Smooth muscle cell (in vitro differentiated cells): ENCODE results near the gene UQCR11. TPM values are rescaled to one million over a fixed set of nuclear protein-coding genes. Genes with fewer than 3 reads are reported as not detected.

Experiments used
- DNase-seq: peaks from one replicate; lab custom pipeline; 2025; ENCODE audit not compliant: unreplicated experiment; lab: John Stamatoyannopoulos, UW
- H2AFZ ChIP-seq: fragments of 200-600 bp; sonication (generic); 2 replicates; pipeline ENCODE4 v1.6.0; 2016; ENCODE audit warnings: antibody characterized with exemption, low read depth, mild to moderate bottlenecking
- H3F3A ChIP-seq: fragments of 200-600 bp; sonication (generic); 2 replicates; pipeline ENCODE4 v1.6.0; 2017; ENCODE audit warnings: antibody characterized with exemption, low read depth
- H3K27ac ChIP-seq: fragments of 200-600 bp; sonication (generic); 2 replicates; pipeline ENCODE4 v1.5.1; 2016; ENCODE audit warnings: low read depth, mild to moderate bottlenecking
- H3K27me3 ChIP-seq: fragments of 200-600 bp; sonication (generic); 2 replicates; pipeline ENCODE4 v1.6.1; 2016; ENCODE audit warnings: low read depth, mild to moderate bottlenecking
- H3K36me3 ChIP-seq: fragments of 200-600 bp; sonication (generic); 2 replicates; pipeline ENCODE4 v1.5.1; 2016; ENCODE audit warnings: low read depth
- H3K4me1 ChIP-seq: fragments of 200-600 bp; sonication (generic); 2 replicates; pipeline ENCODE4 v1.5.1; 2016; ENCODE audit warnings: low read depth
- H3K4me2 ChIP-seq: fragments of 200-600 bp; sonication (generic); 2 replicates; pipeline ENCODE4 v1.6.0; 2016; ENCODE audit warnings: mild to moderate bottlenecking
- H3K4me3 ChIP-seq: fragments of 200-600 bp; sonication (generic); 2 replicates; pipeline ENCODE4 v1.5.1; 2016; ENCODE audit warnings: mild to moderate bottlenecking
- H3K79me2 ChIP-seq: fragments of 200-600 bp; sonication (generic); 2 replicates; pipeline ENCODE4 v1.6.0; 2016; ENCODE audit warnings: low read depth, mild to moderate bottlenecking
- H3K9ac ChIP-seq: fragments of 200-600 bp; sonication (generic); 2 replicates; pipeline ENCODE4 v1.6.0; 2016; ENCODE audit warnings: low read depth
- H3K9me3 ChIP-seq: fragments of 200-600 bp; sonication (generic); replicated peaks from 2 replicates; pipeline ENCODE4 v1.5.1; 2016; ENCODE audit warnings: low read depth
- H4K20me1 ChIP-seq: fragments of 200-600 bp; sonication (generic); 2 replicates; pipeline ENCODE4 v1.6.0; 2016; ENCODE audit warnings: low read depth
- WGBS: methylation state at CpG from one replicate; pipeline ENCODE4 v1.1.7; 2016; ENCODE audit warnings: low lambda C conversion rate; 5-methylcytosine and 5-hydroxymethylcytosine counted together
- polyA plus RNA-seq: library from polyadenylated mRNA; unstranded; fragments of >200 nt; fragmentation: Nextera tagmentation; extraction: Ambion mirVana; gene quantifications from 2 replicates; pipeline ENCODE4 v1.2.1, GENCODE V29; 2016
- total RNA-seq: library from RNA; depleted of rRNA; stranded (reverse); fragments of >200 nt; gene quantifications from 2 replicates; pipeline ENCODE4 v1.2.3, GENCODE V29; 2014
- TF ChIP-seq, protein P1 (sequence below): fragments of 200-600 bp; sonication (generic); IDR thresholded peaks from 2 replicates; pipeline ENCODE4 v1.5.1; 2017; ENCODE audit warnings: borderline replicate concordance, mild to moderate bottlenecking, antibody characterized with exemption; ENCODE audit not compliant: insufficient read depth, poor library complexity, severe bottlenecking

Gene UQCR11
- total and polyA plus RNA-seq, 2 experiments from 2014 or later = 32.3 to 592 TPM

DNA sequence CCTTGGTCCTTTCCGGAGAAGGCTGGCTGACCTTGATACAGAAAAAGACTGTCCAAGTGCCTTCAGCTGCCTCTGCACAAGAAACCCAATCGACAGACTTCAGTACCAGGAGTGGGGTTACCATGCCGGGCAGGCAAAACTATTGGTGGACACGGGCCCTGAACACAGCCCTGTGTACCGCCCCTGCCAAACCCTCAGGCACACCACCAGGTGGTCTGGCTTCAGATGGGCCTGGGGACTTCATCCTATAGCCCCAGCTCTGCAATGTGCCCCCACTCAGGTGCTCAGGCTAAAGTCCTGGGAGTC, 29.6 kb upstream of the UQCR11 start:
- H3K79me2 ChIP-seq = peaks cover 56% of the 10 kb centered on the region
- 96% methylated on average over 5 of the region's 5 CpGs for WGBS
- H2AFZ ChIP-seq = no peak overlapping the region

DNA sequence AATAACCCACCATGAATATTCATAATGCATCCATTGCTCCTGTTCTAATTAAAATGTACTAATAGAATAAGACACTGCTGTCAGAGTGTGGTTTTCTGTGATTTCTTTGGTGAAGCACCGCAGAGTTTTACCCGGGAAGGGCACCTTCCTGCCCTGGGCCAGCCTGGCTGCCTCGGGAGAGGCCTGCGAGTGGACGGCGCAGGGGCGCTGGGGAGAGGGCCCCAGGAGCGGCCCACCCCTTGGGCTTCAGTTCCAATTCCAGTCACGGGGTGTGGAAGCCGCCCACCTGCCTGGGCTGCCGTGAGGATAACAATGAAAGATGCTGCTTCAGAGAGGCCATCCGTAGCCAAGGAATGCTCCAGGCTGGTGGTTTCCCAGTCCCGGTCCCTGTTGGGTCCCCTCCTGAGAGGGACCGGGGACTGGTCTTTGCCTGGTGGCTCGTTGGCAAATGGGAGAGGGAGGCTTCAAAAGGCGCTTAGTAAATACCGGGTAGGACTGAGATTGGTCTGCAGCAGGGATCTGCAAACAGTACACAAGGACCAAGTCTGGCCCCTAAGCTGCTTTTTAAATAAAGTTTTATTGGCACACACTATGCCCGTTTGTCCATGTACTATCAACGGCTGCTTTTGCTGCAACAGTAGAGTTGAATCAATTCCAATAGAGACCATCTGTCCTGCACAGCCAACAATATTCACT, 29.1 kb upstream of the UQCR11 start:
- 95% methylated on average over 19 of the region's 19 CpGs for WGBS
- Histone ChIP-seq H3K79me2 (peaks cover 51% of the 10 kb centered on the region), H3K4me3 (no peak overlapping the region), H3K9me3 (no peaks in the 10 kb centered on the region), H4K20me1 (peaks cover 98% of the 10 kb centered on the region), H2AFZ (no peak overlapping the region), H3K4me2 (no peak overlapping the region), H3F3A (no peaks in the 10 kb centered on the region), H3K4me1 (no peaks in the 10 kb centered on the region), H3K9ac (no peak overlapping the region), H3K27me3 (no peaks in the 10 kb centered on the region), H3K27ac (no peak overlapping the region), H3K36me3 (no peaks in the 10 kb centered on the region)
- no peak for DNase-seq
- TF ChIP-seq, protein P1, sequence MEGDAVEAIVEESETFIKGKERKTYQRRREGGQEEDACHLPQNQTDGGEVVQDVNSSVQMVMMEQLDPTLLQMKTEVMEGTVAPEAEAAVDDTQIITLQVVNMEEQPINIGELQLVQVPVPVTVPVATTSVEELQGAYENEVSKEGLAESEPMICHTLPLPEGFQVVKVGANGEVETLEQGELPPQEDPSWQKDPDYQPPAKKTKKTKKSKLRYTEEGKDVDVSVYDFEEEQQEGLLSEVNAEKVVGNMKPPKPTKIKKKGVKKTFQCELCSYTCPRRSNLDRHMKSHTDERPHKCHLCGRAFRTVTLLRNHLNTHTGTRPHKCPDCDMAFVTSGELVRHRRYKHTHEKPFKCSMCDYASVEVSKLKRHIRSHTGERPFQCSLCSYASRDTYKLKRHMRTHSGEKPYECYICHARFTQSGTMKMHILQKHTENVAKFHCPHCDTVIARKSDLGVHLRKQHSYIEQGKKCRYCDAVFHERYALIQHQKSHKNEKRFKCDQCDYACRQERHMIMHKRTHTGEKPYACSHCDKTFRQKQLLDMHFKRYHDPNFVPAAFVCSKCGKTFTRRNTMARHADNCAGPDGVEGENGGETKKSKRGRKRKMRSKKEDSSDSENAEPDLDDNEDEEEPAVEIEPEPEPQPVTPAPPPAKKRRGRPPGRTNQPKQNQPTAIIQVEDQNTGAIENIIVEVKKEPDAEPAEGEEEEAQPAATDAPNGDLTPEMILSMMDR = no peak

More for the DNA sequence above, 29.6 kb upstream of the UQCR11 start:
- Histone ChIP-seq H3K27ac (no peak overlapping the region), H3K36me3 (no peaks in the 10 kb centered on the region), H3K4me3 (no peak overlapping the region), H3K9me3 (no peaks in the 10 kb centered on the region), H3F3A (no peaks in the 10 kb centered on the region), H4K20me1 (peaks cover 98% of the 10 kb centered on the region), H3K27me3 (no peaks in the 10 kb centered on the region), H3K9ac (no peak overlapping the region), H3K4me2 (no peak overlapping the region), H3K4me1 (no peaks in the 10 kb centered on the region)
- DNase-seq = no peak
- TF ChIP-seq, protein P1 = no peak

DNA sequence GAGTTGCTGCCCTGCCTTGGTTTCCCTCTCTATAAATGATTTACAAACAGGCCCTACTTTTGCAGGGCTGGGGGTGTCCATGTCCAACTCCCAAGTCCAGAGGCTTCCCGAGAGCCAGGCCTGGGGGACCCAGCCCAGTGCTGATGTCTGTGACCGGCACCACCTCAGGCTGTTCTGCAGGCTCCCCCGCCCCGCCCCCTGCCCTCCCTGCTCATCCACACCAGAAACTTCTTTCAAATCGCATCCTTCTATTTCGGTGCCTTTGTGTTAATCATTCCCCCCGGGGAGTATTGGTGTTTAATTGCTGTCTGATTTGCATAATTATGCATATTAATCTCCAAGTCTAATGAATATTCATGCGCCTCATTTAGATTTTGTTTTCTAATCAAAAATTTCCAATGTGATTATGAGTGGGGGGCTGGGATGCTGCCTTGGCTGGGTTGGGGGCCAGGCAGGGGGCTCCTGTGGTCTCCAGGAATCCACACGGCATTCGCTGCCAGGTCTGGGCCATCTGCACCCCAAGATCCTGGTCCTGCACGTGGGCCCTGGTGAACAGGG, 28.1 kb upstream of the UQCR11 start:
- no peak overlapping the region for H3K27ac ChIP-seq
- no peak for DNase-seq
- WGBS = 93% methylated on average over 11 of the region's 11 CpGs
- H3K36me3 ChIP-seq = no peaks in the 10 kb centered on the region
- H3K4me1 ChIP-seq = no peaks in the 10 kb centered on the region
- H3K79me2 ChIP-seq = peaks cover 41% of the 10 kb centered on the region
- no peak overlapping the region for H3K4me3 ChIP-seq
- no peak overlapping the region for H3K4me2 ChIP-seq
- no peaks in the 10 kb centered on the region for H3F3A ChIP-seq
- peaks cover 92% of the 10 kb centered on the region for H4K20me1 ChIP-seq
- H2AFZ ChIP-seq = no peak overlapping the region
- no peaks in the 10 kb centered on the region for H3K27me3 ChIP-seq
- TF ChIP-seq, protein P1 = no peak
- no peaks in the 10 kb centered on the region for H3K9me3 ChIP-seq
- no peak overlapping the region for H3K9ac ChIP-seq
